Measurements from ENCODE around the gene HABP2.

Gene HABP2

DNA sequence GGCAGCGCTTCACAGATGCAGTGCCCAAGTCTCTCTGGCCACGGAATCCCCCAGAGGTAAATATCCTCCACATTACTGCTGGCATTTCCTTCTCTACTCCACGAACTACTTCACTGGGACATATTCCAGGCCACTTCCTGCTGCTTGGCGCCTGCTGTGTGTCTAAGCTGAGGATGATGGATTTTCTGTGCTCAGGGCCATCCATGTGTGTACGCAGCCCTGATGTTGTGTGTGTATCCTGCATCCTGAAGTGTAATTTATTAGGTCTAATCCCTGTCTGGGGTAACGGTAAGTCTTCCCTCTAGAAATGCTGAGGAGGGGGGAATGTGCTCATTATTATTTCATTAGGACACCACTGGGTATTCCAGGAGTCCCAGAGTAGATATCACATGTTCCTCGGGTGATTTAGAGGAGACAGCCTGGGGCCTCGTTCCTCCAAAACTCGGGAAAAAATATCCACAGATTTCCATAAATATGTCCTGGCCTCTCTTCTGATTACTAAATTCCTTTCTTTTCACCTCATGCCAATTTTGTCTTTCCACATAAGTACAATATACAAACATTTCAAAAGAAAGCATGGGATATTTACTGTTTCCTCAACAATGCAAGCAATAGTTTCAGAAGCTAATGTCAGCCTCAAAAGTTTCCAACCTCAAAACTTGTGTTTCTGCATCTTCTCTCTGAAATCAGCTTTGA, 25.5 kb upstream of the HABP2 start:
- no peak for DNase-seq (ENCODE audit: low read depth)

DNA sequence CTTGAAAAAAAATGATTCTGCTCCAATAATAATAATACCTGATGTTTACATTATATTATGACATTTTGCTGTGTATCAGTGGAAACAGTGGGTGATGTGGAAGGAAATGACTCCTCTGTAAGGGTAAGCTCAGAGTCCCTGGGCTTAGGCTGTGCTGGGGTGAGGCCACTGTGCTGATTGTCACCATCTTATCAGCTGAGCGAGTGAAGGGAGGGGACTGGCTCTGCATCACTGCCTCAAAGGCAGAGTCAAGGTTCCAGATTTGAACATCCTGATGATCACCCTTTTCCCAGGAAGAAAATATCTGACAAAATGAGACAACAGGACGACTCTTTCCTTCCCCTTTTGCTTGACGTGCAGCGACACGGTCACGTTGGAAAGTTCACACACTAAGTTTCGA, 24.0 kb upstream of the HABP2 start:
- no peak for DNase-seq (ENCODE audit: low read depth)

DNA sequence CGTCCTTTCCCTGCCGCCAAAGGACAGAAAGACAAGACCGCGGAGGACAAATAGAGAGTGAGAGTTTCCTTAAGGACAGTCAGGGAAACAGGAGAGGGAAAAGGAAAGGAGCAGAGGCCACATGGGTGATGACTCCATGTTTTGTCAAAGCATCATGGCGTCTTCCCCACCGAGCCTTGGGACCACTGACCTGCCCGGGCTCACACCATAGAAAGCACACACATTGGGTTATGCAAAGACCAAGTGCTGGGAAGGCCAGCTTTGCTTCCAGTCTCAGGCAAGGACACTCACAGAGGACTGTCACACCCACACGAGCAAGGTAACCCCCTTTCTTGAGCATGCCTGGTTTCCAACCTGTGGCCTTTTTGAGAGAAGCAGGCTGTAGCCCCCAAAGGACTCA, 23.3 kb upstream of the HABP2 start:
- no peak for DNase-seq (ENCODE audit: low read depth)

DNA sequence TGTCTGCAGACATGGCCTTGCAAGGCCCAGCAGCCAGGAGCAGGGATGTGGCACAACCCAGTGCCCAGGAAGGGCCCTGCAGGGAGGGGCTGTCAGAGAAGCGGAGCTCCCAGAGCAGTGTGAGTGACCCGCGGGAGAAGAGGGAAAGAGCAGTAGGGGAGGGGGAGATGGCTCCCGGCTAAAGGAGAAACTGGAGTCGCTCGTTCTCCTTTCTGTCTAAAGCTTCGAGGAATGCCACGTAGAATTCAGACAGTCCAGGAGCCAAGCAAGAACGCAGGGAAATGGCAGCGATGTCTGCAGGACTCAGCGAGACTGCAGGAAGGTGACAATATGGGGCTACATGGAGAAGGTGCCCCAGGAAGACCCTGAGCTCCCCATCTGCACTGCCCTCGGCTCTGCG, 22.4 kb upstream of the HABP2 start:
- DNase-seq (ENCODE audit: low read depth), result no peak

DNA sequence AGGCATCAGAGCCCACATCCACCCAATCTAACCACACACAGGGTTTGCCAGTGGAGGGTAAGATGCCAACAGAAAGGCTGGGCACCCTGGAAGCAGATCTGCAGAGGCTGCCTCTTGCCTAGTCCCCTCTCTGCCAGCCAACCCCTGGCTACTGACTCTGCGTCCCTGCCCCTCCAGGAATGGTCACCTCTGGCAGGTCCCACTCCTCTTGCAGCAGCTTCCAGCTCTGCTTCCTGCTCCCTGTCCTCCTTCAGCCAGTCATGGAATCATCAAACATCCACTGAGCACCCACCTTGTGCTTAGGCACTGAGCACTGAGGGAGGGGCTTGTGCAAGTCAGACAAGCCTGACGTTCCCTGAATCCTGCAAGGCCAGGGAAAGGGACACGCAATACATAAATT, 20.1 kb upstream of the HABP2 start:
- no peak for DNase-seq (ENCODE audit: low read depth)

DNA sequence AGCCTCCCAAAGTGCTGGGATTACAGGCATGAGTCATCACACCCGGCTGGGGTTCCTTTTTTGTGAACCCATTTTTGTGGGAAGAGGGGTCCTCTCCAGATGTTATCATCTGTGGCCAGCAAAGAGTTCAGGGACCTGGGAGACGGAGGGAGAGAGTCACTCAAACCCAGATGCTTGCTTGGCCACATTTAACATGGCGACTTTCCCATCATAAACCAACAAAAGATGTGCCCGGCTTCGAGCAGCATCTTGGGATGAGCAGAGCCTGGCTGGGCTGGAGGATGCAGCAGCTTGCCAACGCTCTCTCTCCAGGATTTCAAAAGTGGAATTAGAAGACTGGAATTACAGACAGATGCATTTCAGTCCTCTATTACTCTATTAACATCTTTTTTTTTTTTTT, 19.1 kb upstream of the HABP2 start:
- no peak for DNase-seq (ENCODE audit: low read depth)

DNA sequence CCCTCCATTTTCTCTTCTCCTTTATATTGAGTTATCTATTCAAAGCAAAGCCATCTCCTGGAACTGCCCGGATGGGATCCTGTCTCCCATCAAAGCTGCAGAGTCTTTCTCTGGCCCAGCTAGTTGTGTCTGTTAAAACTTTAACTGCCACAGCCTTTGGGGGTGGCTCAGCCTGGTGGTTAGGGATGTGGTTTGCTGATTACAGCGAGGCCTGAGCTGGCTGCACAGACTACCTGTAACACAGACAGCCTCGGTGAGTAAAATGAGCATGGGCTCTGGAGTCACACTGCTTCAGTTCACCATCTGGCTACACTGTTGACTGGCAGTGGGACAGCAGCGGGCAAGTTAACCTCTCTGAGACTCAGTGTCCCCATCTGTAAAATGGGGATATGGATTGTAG, 18.4 kb upstream of the HABP2 start:
- no peak for DNase-seq (ENCODE audit: low read depth)

DNA sequence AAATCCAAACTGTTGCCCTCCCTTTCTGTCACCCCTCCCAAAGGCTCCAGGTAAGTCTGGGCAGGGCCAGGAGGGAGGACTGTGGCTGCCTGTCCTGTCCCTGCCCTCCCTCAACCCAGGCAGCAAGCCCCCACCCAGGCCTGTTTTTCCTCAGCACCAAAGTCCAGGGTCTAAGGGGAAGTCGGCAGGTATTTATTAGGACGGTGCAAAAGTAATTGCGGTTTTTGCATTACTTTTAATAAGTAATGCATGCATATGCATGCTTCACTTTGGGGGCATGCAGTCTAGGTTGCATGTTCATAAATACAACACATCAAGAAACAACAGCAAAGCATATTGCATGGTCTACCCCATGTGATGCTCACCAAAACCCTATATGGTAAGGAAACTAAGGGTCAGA, 15.2 kb upstream of the HABP2 start:
- DNase-seq (ENCODE audit: low read depth), result no peak

DNA sequence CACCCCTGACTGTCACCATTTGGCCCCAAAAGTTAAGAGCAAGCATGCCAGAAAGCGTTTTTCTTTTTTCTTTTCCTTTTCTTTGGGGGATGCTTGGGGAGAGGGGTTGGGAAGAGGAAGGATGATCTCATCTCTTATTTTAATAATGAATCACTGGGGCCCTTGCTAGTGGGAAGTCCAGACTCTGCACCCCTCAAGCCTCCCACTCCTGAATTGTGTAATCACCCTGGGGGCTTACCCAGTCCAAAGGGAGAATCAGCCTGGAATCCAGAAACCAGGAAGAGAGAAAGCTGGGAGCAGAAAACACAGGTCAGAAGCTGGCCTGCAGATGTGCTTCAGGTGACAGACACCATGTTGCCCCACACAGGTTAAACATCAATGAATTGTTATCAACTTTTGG, 14.7 kb upstream of the HABP2 start:
- DNase-seq (ENCODE audit: low read depth), result no peak

DNA sequence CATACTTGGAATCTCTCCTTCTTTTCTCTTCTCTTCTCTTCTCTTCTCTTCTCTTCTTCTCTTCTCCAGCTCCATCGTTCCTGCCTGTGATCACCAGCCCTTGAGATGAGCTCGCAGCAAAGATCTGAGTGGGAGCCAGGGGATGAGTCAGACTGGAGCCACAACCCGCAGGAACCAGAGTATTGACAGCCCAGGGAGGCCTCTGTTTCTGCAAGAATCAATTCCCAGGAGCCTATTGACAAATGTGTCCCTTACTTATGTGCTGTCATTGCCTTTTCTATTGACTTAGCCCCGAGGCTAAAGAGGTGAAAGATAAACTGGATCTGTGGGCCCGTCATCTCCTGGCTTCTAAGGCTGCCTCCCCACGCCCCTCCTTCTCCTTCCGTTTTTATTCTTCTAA, 13.1 kb upstream of the HABP2 start:
- DNase-seq (ENCODE audit: low read depth), result no peak

DNA sequence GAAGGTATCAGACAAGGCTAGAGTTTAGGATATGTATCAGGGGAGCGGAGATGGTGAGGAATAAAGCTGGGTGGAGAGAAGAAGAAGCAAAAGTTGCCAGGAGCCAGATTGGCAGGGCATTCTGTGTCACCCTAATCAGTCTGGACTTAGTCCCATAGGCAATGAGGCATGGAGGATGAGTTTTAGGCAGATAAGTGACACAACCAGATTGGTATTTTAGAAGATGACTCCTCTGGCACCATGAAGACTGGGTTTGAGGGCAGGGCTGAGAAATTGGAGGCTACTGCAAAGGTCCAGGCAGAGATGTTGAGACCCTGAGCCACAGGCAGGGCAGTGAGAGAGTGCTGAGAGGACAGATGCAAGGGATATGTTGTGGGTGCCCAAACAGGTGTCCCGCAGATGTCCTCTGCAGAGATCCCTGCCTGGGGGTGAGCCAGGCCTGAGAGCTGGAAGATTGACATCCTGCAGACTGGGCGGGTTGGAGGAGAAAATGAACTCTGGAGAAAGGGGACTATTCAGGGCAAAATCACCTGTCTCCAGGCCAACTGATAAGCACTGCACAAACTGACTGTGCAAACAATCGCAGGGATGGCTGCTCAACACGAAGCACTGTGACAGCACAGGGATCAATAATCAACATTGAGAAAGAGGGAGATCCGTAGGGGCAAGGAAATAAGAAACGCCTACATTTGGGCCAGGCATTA, 11.9 kb upstream of the HABP2 start:
- DNase-seq (ENCODE audit: low read depth), result no peak

DNA sequence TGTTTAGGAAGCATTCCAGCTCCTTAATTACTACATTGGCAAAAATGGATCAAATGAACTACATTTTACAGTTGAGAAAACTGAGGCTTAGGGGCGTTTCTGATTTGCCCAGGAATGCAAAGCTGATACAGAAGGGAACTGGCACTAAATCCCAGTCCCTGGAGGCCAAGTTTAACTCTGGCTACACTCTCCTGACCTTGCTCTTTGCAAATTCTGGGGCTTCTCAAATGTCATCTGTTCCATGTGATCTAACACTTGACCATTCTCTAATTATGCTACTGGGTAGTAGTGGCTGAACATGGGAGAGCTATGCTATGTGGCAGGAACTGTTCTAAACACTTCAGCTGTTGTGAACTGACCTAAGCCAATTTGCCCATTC, 11.3 kb upstream of the HABP2 start:
- no peak for DNase-seq (ENCODE audit: low read depth)

DNA sequence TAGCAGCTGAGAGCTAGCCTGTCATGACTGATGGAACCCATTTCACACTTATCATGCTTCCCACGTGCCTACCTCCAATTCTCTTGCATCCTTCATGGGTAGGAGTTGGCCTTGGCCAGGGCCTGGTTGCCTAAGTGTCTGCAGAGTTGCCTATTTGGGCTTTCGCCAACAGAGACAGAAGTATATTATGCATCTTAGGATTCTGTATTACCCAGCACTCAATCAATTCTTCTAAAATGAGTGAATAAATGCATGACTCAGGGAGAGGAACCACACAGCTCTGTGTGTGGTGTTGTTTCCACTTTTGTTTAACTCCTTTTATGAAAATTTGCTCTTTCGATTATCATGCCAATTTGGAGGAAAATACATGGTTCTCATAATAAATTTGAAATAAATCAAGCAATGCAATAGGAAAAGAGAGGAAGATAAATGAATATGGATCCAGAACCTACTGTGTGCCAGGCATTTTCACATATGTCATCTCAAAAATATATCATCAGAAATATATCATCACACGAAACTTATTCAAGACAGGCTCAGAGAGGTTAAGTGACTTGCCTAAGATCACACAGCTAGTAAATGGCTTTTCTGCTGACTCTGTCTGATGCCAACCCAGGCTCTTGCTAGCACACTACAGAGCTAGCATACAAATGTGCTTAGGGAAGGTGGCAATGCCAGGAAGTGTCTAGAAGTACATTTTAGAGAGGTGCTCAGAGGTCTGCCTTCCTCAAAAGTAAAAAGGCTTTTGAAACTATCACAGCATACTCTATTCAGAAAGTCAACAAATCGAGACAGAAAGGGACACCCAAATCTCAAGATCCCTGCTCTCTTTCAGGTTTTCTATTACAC, 9.5 kb upstream of the HABP2 start:
- no peak for DNase-seq (ENCODE audit: low read depth)

DNA sequence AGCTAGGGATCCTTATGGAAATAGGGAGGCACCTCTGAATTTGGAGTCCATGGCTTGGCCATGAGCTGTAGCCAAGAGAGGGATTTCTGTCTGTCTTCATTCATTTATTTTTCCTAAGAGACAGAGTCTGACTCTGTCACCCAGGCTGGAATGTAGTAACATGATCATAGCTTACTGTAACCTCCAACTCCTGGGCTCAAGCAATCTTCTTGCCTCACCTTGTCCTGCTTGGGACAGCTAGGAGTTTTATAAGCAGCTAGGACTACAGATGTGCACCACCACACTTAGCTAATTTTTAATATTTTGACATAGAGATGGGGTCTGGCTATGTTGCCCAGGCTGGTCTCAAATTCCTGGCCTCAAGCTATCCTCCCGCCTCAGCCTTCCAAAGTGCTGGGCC, 8.5 kb upstream of the HABP2 start:
- DNase-seq (ENCODE audit: low read depth), result no peak

DNA sequence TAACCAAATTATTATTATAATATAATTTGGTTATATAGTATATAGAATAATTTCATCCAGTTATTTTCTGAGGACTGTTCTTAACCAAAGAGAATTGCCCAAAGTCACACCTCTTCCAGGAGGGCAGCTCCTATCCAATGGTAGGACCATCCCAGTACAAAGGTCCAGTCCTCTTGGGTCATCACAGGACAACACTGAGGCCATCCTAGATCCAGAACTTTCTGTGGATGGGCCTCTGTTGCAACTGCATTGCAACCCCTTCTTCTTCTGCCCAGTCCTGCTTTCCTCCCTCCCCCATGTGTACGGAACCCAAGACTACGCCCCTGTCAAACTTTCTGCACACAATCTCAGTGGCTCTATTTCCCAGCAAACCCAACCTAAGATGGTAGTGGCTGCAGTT, 5.4 kb upstream of the HABP2 start:
- no peak for DNase-seq (ENCODE audit: low read depth)

DNA sequence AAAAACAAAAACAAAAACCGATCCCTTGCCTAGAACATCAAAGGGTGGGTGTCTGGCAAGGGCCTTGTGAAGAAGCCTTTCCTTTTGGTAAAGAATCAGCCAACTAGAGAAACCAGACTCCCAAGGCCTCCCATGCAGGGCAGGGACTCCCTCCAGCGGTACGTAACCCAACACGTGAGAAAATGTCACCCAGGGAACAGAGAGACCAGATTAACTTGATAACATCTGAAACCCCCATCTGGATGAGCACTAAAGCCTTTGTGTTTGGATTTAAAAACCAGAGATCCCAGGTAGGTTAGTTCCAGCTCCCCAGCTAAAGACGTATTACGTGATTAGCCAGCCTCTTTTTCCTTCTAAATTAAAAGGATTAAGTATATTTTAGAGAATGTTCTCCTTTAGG, 3.0 kb upstream of the HABP2 start:
- DNase-seq (ENCODE audit: low read depth), result no peak

DNA sequence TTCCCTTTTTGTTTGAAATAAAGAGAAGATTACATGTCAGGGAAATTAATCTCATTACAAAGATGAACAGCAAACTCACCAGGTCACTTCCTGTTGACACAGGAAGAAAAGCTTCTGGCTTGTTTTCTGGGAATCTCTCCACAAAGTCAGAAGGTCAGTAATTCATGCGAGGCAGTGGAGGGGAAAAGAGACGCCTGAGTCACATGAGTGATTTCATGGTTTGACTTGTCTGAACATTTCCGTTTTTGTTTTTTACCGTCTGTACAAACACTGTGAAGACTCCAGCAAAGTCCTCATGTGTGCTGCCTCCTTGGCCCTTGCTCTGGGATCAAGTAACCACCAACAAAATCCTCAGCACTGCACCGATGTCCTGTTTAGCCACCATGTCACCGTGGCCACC, 2.5 kb upstream of the HABP2 start:
- DNase-seq (ENCODE audit: low read depth), result no peak

DNA sequence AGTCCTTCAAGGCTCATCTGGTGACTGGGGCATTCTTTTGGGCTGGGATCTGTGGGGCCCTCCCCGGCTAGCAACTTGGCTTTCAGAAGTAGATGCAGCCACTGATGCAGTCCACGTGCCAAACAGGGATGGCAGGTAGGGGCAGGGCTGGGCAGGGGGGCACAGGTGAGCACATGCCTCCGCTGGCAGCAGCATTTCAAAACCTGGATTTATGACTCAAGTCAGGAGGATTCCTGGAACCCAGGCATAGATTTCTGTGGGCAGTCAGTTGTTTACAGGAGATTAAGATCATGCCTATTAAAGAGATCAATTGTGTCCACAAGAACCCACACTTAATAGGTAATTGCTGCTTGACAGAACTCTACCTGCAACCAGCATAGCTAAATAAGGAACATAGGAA, 839 bp upstream of the HABP2 start:
- no peak for DNase-seq (ENCODE audit: low read depth)

DNA sequence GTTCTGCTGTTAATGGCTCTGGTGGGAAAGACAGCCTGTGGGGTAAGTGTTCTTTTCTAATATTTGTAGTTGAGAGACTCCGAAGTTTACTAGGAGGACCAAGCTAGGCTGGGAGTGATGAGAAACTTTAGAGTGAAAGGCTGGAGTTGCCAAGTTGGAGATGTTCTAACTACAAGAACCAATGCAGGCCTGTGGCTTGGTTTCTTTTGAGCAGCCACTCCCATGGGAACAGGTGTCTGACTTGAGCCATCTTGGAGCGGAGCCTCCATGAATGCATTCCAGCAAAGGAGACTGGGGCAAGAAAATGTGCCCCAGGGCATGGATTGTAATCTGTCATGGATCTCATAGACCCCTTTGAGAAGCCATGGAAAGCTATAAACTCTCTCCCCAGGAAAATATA, 296 bp downstream of the HABP2 start:
- no peak for DNase-seq (ENCODE audit: low read depth)

DNA sequence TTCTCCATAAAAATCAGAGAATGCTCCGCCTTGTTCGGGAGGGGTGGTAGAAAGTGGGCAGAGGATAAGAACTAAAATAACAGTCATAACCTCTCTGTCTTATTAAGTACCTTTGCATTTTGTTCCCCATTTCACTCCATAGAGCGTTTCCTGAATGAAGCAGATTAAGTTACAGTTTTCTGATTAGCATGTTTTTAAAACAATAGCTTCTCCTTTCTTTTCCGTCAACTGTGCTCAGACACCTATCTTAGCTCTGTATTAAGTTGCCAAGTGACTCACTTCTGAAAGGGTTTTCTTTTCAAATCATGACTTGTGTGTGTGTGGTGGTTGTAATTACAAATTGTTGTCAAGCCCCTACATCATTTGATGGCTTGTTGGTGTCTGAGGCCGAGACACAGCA, 1.4 kb downstream of the HABP2 start:
- DNase-seq (ENCODE audit: low read depth), result no peak

DNA sequence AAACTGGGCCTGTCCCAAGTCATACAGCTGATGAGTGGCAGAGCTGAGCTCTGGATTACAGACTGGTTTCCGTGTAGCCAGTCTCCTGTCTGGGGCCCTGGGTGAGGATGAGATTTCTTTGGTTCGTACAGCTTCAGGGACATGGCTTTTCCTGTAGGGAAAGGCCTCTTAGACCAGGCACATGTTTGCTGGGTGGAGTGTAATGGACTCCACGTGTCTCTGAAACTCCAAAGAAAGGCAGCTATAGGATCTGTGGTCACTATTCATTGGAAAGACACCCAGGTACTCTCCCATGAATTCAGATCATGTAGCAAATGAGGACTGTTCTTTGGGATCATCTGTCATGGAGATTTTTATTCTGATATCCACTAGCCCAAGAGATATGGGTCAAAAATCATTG, 2.4 kb downstream of the HABP2 start:
- DNase-seq (ENCODE audit: low read depth), result no peak

DNA sequence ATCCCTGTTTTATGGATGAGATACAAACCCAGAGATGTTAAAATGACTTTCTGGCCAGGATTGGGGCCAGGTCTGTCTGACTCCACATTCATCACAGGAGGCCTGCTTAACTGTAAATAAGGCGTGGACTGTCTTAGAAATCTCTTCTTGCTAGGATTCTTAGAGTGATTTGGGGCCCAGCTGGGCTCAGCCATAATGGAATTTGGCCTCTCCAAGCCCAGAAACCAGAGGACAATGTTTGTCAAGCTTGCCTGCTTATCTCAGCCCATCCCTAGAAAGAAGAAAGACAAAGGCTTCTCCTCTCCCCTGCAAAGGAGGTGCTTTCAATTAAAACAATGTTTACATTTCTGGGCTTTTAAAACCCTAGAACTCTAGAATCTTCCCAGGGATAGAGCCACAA, 2.9 kb downstream of the HABP2 start:
- DNase-seq (ENCODE audit: low read depth), result no peak

DNA sequence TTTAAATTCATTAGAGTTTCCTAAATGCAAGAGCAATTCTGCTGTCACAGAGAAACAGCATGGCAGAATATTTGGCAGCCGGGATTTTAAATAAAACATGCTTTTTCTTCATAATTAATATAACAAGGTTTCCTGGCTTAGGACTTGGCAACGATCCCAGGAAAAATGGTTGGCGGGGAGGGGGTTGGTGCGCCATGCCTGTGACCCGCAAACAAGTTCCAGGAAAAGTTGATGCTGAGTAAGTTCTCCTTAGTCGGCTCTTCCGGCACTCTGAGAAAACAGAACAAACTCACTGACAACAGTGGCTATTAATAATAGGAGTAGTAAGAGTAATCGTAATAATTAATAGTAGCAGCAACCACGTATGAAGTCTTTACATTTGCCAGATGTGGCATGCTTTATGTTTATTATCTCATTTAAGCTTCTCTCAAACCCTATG, 4.6 kb downstream of the HABP2 start:
- DNase-seq (ENCODE audit: low read depth), result no peak
